GM18868 (cell line): ENCODE measurements around the gene TPM1.
"Not testable (repeated sequence)": the region's sequence is repeated elsewhere in the genome, so short reads cannot be mapped to it uniquely, and the experiment has no call there.

Experiments
- ATAC-seq: cut with Tn5 transposase; IDR thresholded peaks from one replicate; pipeline ENCODE4 v1.9.1; 2021; ENCODE audit warnings: mild to moderate bottlenecking, moderate library complexity; ENCODE audit not compliant: unreplicated experiment

The TPM1 gene

GRCh38 chr15:63041974-63042876, at the start of gene TPM1:
Gene TPM1 (plus strand): TSS chr15:63042747. CDS start chr15:63042830, 83 bp downstream.
- no peak for ATAC-seq

GRCh38 chr15:62993066-62993465, 49.5 kb upstream of the TPM1 start:
- no peak for ATAC-seq

GRCh38 chr15:62993632-62994031, 48.9 kb upstream of the TPM1 start:
- not testable (repeated sequence) for ATAC-seq

GRCh38 chr15:62994439-62994838, 48.1 kb upstream of the TPM1 start:
- ATAC-seq, result no peak

- no peak for ATAC-seq
Observed at GRCh38 chr15:62994975-62995681, 47.4 kb upstream of the TPM1 start.

- ATAC-seq, result no peak
Observed at GRCh38 chr15:62997441-62997840, 45.1 kb upstream of the TPM1 start.

GRCh38 chr15:62998262-62998890, 44.2 kb upstream of the TPM1 start:
- no peak for ATAC-seq

- no peak for ATAC-seq
Observed at GRCh38 chr15:62999178-62999577, 43.4 kb upstream of the TPM1 start.

- no peak for ATAC-seq
Observed at GRCh38 chr15:62999923-63000561, 42.5 kb upstream of the TPM1 start.

- no peak for ATAC-seq
Observed at GRCh38 chr15:63000706-63001105, 41.8 kb upstream of the TPM1 start.

- no peak for ATAC-seq
Observed at GRCh38 chr15:63004211-63004610, 38.3 kb upstream of the TPM1 start.

GRCh38 chr15:63006032-63006878, 36.3 kb upstream of the TPM1 start:
- no peak for ATAC-seq

- no peak for ATAC-seq
Observed at GRCh38 chr15:63008333-63009049, 34.1 kb upstream of the TPM1 start.

- no peak for ATAC-seq
Observed at GRCh38 chr15:63010386-63010785, 32.2 kb upstream of the TPM1 start.

GRCh38 chr15:63010920-63011693, 31.4 kb upstream of the TPM1 start:
- no peak for ATAC-seq

- ATAC-seq, result no peak
Observed at GRCh38 chr15:63012444-63012843, 30.1 kb upstream of the TPM1 start.

GRCh38 chr15:63013052-63013808, 29.3 kb upstream of the TPM1 start:
- ATAC-seq, result no peak

GRCh38 chr15:63014578-63014977, 28.0 kb upstream of the TPM1 start:
- ATAC-seq, result no peak
